Retinal pigment epithelial cell (primary cell): ENCODE measurements around the gene SLC16A3.

ENCODE experiments used
- DNase-seq: peaks from one replicate; pipeline ENCODE4 v3.0.0-alpha.2; 2010; ENCODE audit warnings: low read depth
- H3K4me3 ChIP-seq: 2 replicates; pipeline ENCODE4 v1.5.1; 2011; ENCODE audit warnings: mild to moderate bottlenecking, low read length, control low read depth, moderate library complexity
- TF ChIP-seq, protein P1 (sequence below): conservative IDR thresholded peaks from 2 replicates; pipeline ENCODE4 v1.5.1; 2011; ENCODE audit warnings: low read depth, low read length, control low read depth, inconsistent platforms

Gene SLC16A3

DNA sequence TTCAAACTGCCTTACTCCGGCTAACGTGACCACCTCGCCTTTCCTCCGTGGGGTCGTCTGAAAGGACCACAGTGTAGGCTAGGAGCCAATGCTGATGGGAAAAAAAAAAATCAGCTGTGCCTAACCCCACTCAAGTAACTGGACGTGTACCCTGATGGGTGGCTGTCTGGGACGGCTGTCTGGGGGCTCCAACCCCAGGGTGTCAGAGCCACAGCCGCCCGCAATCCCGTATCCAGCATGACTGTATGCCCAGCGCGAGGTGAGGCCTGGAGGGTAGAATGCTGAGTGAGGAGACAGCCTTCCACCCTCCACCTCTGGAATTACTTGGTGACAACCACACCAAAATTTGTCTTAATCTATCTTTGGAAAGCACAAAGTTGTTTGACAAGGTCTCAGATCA, 41.8 kb downstream of the SLC16A3 start:
- H3K4me3 ChIP-seq: no peak overlapping the region
- TF ChIP-seq, protein P1, sequence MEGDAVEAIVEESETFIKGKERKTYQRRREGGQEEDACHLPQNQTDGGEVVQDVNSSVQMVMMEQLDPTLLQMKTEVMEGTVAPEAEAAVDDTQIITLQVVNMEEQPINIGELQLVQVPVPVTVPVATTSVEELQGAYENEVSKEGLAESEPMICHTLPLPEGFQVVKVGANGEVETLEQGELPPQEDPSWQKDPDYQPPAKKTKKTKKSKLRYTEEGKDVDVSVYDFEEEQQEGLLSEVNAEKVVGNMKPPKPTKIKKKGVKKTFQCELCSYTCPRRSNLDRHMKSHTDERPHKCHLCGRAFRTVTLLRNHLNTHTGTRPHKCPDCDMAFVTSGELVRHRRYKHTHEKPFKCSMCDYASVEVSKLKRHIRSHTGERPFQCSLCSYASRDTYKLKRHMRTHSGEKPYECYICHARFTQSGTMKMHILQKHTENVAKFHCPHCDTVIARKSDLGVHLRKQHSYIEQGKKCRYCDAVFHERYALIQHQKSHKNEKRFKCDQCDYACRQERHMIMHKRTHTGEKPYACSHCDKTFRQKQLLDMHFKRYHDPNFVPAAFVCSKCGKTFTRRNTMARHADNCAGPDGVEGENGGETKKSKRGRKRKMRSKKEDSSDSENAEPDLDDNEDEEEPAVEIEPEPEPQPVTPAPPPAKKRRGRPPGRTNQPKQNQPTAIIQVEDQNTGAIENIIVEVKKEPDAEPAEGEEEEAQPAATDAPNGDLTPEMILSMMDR: no peak
- no peak for DNase-seq

DNA sequence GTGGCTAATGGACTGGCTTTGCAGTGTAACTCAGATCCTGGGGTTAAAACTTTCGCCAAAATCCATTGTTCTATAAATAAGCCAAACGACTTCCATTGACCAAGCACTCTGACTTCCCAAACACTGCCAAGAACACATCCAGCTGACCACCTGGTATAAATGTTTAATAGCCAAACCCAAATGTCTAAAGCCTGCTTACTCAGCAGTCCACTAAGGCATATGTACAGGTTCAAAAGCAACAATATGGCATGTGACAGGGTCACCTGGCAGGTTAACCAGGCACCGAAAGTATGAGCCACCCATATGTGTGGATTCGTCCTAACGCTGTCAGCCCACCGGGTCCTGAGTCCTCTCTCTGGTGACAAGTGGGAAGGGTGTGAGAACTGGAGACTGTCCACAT, 42.6 kb downstream of the SLC16A3 start:
- TF ChIP-seq, protein P1: no peak

DNA sequence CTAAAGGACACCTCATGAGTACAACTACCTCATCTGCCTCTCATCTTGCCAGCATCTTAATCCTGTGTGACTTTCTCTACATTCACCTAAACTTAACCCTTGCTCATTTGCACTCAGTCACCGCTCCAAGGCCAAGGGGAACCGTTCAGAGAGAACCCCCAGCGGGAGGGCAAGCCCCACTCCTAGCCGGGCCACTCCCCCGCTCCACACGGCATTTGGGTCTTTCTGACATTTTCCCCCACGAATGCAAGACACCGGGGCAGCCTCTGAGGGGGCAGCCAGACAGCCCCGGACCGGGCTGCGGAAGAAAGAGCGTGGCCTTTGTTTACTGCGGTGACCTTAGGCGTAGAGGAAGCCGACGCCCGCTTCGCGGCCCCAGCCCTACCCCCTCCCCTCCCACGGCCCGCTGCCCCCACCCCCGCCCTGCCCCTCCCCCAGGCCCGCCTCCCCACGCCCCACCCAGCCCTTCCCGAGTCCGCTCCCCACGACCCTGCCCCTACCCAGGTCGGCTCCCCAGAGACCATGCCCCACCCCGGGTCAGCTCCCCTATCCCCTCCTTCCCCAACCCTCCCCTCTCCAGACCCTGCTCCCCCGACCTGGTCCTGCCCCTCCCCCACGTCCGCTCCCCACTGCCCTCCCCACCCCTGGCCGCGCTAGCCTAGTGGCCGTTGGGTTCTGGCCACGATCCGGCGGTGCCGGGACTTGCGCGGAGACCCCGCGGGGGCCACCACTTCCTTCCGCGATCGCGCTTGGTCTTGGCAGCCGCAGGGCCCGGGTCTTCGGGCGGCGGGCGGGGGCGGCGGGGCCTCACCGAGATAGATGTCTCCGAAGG, 43.9 kb downstream of the SLC16A3 start:
- DNase-seq: no peak
- H3K4me3 ChIP-seq: peak overlapping the region; percentile 87
- TF ChIP-seq, protein P1: no peak

More for the DNA sequence above, 42.6 kb downstream of the SLC16A3 start:
- H3K4me3 ChIP-seq: peak overlapping the region; percentile 87
- no peak for DNase-seq

DNA sequence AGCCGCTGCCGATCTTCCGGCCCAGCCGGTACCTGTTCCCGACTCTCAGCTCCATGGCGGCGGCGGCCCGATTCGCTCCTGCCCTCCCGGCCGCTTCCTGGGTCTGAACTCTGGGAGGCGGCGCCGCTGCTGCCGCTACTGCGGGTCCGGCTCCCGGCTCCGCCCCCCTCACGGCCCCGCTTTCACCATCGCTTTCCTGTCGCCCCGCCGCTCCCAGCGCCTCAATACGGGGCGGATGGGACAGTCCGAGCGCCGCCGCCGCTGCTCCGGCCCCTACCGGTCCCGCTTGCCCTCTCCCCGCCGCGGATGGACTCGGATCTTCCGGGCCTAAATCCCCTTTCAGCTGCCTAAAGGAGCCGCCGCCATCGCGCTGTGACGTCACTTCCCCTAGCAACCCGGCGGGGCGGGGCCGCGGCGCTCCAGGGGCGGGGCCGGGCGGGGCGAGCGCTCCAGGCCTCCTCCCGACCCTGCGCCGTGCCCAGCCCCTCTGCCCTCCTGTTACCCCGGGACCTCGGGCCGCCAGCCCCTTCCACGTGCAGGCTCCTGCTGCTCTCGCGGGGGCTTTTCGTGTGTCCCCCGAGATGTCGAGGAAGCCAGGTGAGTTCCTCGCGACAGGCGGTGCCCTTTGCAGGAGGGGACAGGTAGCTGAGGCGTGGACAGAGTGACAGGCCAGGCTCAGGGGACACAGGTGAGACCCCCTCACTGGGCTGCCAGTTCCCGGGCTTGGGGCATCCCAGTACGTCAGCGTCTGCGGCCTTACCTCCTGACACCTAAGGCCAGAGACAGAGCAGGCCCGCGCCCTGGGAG, 44.7 kb downstream of the SLC16A3 start, which contains the start of gene CSNK1D:
Gene CSNK1D, minus strand, starts transcription at position 374 of the 807 bp plus-strand sequence. Its CDS starts 319 bp downstream, at position 55.
- peak within 1 kb of the TSS; percentile 87 for H3K4me3 ChIP-seq
- peak; percentile 26 for DNase-seq
- TF ChIP-seq, protein P1: no peak

DNA sequence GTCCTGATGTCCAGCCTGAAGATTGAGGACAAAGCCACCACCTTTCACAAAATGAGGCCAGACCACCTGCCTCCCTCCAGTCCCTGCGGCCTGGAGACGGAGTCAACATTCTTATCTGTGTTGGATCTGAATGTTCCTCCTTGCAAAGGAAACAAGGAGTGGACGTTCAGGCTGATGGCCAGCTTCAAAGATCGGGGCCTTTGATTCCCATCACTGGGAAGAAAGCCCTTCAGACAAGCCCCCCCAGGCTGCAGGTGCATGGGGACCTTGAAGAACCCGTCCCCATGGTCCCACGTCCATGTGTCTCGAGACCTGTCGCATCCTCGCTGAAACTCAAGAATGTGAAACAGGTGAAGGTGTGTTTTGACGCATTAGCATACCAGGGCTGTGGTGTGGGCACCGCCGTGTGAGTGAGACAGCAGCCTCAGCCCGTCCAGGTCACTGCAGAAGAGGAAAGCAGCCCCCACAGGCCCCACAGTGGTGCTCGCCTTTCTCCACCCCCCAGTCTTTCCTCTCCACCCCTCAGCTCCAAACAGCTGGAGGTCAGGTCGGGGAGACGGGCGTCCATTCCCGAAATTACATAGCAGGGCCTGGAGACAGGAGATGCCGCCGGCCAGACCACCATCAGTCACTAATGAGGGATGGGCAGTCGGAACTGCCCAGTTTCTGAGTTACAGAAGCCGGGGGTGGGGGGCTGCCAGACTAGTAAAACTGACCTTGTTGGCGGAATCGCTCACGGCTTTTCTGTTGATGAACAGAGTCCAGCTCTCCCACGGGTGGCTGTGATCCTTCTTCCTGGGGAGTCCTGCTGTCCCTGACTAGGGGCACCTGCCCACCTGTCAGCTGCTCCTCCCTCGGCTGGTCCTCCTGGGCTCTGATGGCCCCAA, 45.5 kb downstream of the SLC16A3 start:
- TF ChIP-seq, protein P1: no peak
- no peak for DNase-seq
- H3K4me3 ChIP-seq: peak overlapping the region; percentile 49

DNA sequence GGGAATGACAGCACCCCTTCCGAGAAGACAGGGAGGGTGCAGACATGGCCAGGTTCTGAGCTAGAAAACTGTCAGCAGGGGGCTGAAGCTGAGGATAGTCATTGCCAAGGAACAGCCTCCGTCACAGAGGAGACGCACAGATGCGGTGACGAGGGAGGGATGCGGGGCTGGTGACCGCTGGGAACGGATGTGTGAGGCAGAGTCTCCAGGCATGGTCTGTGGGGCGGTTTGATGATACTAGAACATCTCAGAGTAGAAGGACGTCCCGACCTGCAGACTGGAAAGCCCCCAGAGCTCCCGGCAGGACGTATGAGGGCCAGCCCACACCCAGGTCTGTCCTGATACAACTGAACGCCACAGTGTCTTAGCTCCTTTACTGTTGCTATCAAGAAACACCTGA, 46.5 kb downstream of the SLC16A3 start:
- no peak for DNase-seq
- TF ChIP-seq, protein P1: no peak
- no peak overlapping the region for H3K4me3 ChIP-seq
